K562 (cell line): ENCODE measurements around the gene CHCHD1. TPM values are rescaled to one million over a fixed set of nuclear protein-coding genes. Genes with fewer than 3 reads are reported as not detected.
A peak's percentile ranks its signal among the peaks of the same experiment; 100 is the strongest.

Source experiments
- EHMT2 ChIP-seq: fragments of 450-650 bp; IDR thresholded peaks from 2 replicates; pipeline ENCODE4 v1.6.1; 2018; ENCODE audit warnings: antibody characterized with exemption
- HDAC3 ChIP-seq: fragments of 450-650 bp; IDR thresholded peaks from 2 replicates; pipeline ENCODE4 v1.6.1; 2018; ENCODE audit warnings: borderline replicate concordance, mild to moderate bottlenecking, moderate library complexity; ENCODE audit not compliant: partially characterized antibody
- HMG20A ChIP-seq: fragments of 450-650 bp; formaldehyde crosslinking; conservative IDR thresholded peaks from 2 replicates; pipeline ENCODE4 v1.4.0; 2020; ENCODE audit warnings: mild to moderate bottlenecking, mixed read lengths
- IFI16 ChIP-seq: fragments of 250-450 bp; sonication (Bioruptor Pico); IDR thresholded peaks from 2 replicates; pipeline ENCODE4 v2.1.2; 2022; ENCODE audit warnings: mild to moderate bottlenecking, inconsistent platforms
- KDM5B ChIP-seq: fragments of 200-600 bp; sonication (generic); IDR thresholded peaks from 2 replicates; pipeline ENCODE4 v1.6.1; 2012; ENCODE audit warnings: low read depth, mild to moderate bottlenecking, moderate library complexity, low read length, control low read depth, inconsistent platforms; ENCODE audit not compliant: insufficient replicate concordance
- NR3C1 ChIP-seq: sonication (generic); formaldehyde crosslinking; IDR thresholded peaks from 2 replicates; pipeline ENCODE4 v1.8.1; 2022; ENCODE audit warnings: missing genetic modification reagents
- POLR2B ChIP-seq: fragments of 450-650 bp; IDR thresholded peaks from 2 replicates; pipeline ENCODE4 v1.6.1; 2018; ENCODE audit warnings: low read depth; ENCODE audit not compliant: partially characterized antibody
- PRMT5 ChIP-seq: sonication (generic); formaldehyde crosslinking; IDR thresholded peaks from 2 replicates; pipeline ENCODE4 v1.5.0; 2020; ENCODE audit warnings: missing genetic modification reagents
- PYGO2 ChIP-seq: fragments of 450-650 bp; IDR thresholded peaks from 2 replicates; pipeline ENCODE4 v1.6.1; 2016; ENCODE audit warnings: mild to moderate bottlenecking, missing genetic modification characterization, moderate library complexity, missing compliant biosample characterization
- RBM22 ChIP-seq: fragments of 200-400 bp; formaldehyde crosslinking; IDR thresholded peaks from 2 replicates; pipeline ENCODE4 v1.6.1; 2018; ENCODE audit warnings: low read length, low read depth; ENCODE audit not compliant: poor library complexity, severe bottlenecking
- SMAD3 ChIP-seq: fragments of 450-650 bp; formaldehyde crosslinking; conservative IDR thresholded peaks from 2 replicates; pipeline ENCODE4 v1.4.0; 2020; ENCODE audit warnings: mild to moderate bottlenecking
- ZKSCAN8 ChIP-seq: fragments of 200-800 bp; sonication (Bioruptor generic); IDR thresholded peaks from 2 replicates; pipeline ENCODE4 v1.6.1; 2016; ENCODE audit warnings: missing genetic modification characterization, missing compliant biosample characterization
- ZNF134 ChIP-seq: fragments of 250-450 bp; sonication (Bioruptor Pico); conservative IDR thresholded peaks from 2 replicates; pipeline ENCODE4 v1.4.0; 2020
- ZNF551 ChIP-seq: fragments of 250-450 bp; sonication (Bioruptor Pico); IDR thresholded peaks from 2 replicates; pipeline ENCODE4 v1.5.0; 2021; ENCODE audit warnings: mild to moderate bottlenecking, moderate library complexity
- ZNF589 ChIP-seq: fragments of 200-800 bp; sonication (Bioruptor generic); IDR thresholded peaks from 2 replicates; pipeline ENCODE4 v1.6.1; 2016; ENCODE audit warnings: low read depth, missing genetic modification characterization, missing compliant biosample characterization
- polyA plus RNA-seq, 8 experiments: library from polyadenylated mRNA; depleted of rRNA in 4 of 8; stranded (reverse) in 5 of 8; unstranded in 3 of 8; fragments of >200 nt; fragmentation: Nextera tagmentation in 2 of 8; fragmentation: Illumina TruSeq in 1 of 8; extraction: Ambion mirVana in 2 of 8; extraction: Trizol in 1 of 8; gene quantifications; 2 replicates each; pipeline versions ENCODE4 v1.2.1 to v1.2.3, GENCODE V29; 2011 to 2014; ENCODE audit warnings: inconsistent platforms in 1 of 8, missing spikeins in 1 of 8
- total RNA-seq, 7 experiments: library from RNA; depleted of rRNA in 6 of 7; stranded (reverse); fragments of >200 nt in 6 of 7; fragmentation: Illumina TruSeq in 2 of 7; extraction: Trizol in 2 of 7; gene quantifications; 2 replicates each; pipeline versions ENCODE4 v1.2.1 to v1.2.3, GENCODE V29; 2011 to 2021; ENCODE audit warnings: low replicate concordance in 1 of 7
- TF ChIP-seq, protein P1 (sequence below): fragments of 250-450 bp; sonication (Bioruptor Pico); IDR thresholded peaks from 2 replicates; pipeline ENCODE4 v1.4.0; 2020; ENCODE audit warnings: mild to moderate bottlenecking
- TF ChIP-seq, protein P2 (sequence below): fragments of 450-650 bp; formaldehyde crosslinking; IDR thresholded peaks from 2 replicates; pipeline ENCODE4 v1.4.0; 2020; ENCODE audit warnings: mild to moderate bottlenecking, mixed read lengths
- TF ChIP-seq, protein P3 (sequence below): fragments of 250-450 bp; sonication (Bioruptor Pico); IDR thresholded peaks from 2 replicates; pipeline ENCODE4 v1.5.0; 2022; ENCODE audit warnings: mild to moderate bottlenecking
- TF ChIP-seq, protein P4 (sequence below): IDR thresholded peaks from 3 replicates; pipeline ENCODE4 v1.6.1; 2011; ENCODE audit warnings: borderline replicate concordance, mild to moderate bottlenecking, moderate library complexity; ENCODE audit not compliant: insufficient read length; ENCODE audit errors: extremely low read depth
- TF ChIP-seq, protein P5 (sequence below): fragments of 250-450 bp; sonication (Bioruptor Pico); IDR thresholded peaks from 2 replicates; pipeline ENCODE4 v1.6.1; 2021; ENCODE audit warnings: mild to moderate bottlenecking

Gene CHCHD1
- total and polyA plus RNA-seq, 9 of the 15 experiments (the other 6 are each of a cell fraction or from before 2014, with no cell fraction given): 52.9 to 126 (median 83.4) TPM

DNA sequence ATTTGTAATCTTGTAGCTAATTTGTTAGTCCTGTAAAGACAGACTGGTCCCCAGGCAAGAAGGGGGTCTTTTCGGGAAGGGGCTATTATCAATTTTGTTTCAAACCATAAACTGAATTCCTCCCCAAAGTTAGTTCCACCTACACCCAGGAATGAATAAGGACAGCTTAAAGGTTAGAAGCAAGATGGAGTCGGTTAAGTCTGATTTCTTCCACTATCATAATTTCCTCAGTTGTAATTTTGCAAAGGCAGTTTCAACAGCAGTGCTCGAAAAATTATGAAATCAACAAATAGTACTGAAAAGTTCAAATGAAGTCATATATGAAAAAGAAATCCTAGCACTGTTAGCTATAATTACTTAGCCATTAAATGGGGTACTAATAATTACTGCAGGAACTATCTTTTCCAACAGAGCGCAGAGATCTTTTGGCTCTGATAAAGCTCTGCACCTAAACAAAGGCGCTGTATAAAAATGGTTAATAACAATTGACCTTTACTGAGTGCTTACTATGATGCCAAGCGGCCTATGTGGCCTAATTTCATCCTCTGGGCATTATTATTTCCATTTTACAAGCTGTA, 38.4 kb upstream of the CHCHD1 start (continued):
- TF ChIP-seq, protein P1, sequence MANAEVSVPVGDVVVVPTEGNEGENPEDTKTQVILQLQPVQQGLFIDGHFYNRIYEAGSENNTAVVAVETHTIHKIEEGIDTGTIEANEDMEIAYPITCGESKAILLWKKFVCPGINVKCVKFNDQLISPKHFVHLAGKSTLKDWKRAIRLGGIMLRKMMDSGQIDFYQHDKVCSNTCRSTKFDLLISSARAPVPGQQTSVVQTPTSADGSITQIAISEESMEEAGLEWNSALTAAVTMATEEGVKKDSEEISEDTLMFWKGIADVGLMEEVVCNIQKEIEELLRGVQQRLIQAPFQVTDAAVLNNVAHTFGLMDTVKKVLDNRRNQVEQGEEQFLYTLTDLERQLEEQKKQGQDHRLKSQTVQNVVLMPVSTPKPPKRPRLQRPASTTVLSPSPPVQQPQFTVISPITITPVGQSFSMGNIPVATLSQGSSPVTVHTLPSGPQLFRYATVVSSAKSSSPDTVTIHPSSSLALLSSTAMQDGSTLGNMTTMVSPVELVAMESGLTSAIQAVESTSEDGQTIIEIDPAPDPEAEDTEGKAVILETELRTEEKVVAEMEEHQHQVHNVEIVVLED (CRISPR knock-in tag): peak; percentile 77
- TF ChIP-seq, protein P2, sequence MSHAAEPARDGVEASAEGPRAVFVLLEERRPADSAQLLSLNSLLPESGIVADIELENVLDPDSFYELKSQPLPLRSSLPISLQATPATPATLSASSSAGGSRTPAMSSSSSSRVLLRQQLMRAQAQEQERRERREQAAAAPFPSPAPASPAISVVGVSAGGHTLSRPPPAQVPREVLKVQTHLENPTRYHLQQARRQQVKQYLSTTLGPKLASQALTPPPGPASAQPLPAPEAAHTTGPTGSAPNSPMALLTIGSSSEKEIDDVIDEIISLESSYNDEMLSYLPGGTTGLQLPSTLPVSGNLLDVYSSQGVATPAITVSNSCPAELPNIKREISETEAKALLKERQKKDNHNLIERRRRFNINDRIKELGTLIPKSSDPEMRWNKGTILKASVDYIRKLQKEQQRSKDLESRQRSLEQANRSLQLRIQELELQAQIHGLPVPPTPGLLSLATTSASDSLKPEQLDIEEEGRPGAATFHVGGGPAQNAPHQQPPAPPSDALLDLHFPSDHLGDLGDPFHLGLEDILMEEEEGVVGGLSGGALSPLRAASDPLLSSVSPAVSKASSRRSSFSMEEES (CRISPR knock-in tag): peak; percentile 60
- no peak for TF ChIP-seq HDAC3
- no peak for TF ChIP-seq EHMT2
- TF ChIP-seq POLR2B: no peak
- peak; percentile 96 for TF ChIP-seq ZKSCAN8 (CRISPR knock-in tag)
- peak; percentile 98 for TF ChIP-seq PYGO2 (tag)
- TF ChIP-seq, protein P3, sequence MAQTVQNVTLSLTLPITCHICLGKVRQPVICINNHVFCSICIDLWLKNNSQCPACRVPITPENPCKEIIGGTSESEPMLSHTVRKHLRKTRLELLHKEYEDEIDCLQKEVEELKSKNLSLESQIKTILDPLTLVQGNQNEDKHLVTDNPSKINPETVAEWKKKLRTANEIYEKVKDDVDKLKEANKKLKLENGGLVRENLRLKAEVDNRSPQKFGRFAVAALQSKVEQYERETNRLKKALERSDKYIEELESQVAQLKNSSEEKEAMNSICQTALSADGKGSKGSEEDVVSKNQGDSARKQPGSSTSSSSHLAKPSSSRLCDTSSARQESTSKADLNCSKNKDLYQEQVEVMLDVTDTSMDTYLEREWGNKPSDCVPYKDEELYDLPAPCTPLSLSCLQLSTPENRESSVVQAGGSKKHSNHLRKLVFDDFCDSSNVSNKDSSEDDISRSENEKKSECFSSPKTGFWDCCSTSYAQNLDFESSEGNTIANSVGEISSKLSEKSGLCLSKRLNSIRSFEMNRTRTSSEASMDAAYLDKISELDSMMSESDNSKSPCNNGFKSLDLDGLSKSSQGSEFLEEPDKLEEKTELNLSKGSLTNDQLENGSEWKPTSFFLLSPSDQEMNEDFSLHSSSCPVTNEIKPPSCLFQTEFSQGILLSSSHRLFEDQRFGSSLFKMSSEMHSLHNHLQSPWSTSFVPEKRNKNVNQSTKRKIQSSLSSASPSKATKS (CRISPR knock-in tag): peak; percentile 85; the same call in 1 of the 2 replicates
- TF ChIP-seq ZNF551 (CRISPR knock-in tag): peak; percentile 84
- TF ChIP-seq, protein P4, sequence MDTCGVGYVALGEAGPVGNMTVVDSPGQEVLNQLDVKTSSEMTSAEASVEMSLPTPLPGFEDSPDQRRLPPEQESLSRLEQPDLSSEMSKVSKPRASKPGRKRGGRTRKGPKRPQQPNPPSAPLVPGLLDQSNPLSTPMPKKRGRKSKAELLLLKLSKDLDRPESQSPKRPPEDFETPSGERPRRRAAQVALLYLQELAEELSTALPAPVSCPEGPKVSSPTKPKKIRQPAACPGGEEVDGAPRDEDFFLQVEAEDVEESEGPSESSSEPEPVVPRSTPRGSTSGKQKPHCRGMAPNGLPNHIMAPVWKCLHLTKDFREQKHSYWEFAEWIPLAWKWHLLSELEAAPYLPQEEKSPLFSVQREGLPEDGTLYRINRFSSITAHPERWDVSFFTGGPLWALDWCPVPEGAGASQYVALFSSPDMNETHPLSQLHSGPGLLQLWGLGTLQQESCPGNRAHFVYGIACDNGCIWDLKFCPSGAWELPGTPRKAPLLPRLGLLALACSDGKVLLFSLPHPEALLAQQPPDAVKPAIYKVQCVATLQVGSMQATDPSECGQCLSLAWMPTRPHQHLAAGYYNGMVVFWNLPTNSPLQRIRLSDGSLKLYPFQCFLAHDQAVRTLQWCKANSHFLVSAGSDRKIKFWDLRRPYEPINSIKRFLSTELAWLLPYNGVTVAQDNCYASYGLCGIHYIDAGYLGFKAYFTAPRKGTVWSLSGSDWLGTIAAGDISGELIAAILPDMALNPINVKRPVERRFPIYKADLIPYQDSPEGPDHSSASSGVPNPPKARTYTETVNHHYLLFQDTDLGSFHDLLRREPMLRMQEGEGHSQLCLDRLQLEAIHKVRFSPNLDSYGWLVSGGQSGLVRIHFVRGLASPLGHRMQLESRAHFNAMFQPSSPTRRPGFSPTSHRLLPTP: no peak
- TF ChIP-seq NR3C1 (CRISPR knock-in tag): no peak
- TF ChIP-seq SMAD3 (CRISPR knock-in tag): peak; percentile 98
- TF ChIP-seq IFI16 (CRISPR knock-in tag): peak; percentile 93
- TF ChIP-seq KDM5B: no peak
- TF ChIP-seq PRMT5 (CRISPR knock-in tag): no peak
- TF ChIP-seq HMG20A: peak; percentile 86; the same call in 1 of the 2 replicates
- TF ChIP-seq ZNF589 (CRISPR knock-in tag): peak; percentile 99
- TF ChIP-seq ZNF134: peak; percentile 87
- TF ChIP-seq, protein P5, sequence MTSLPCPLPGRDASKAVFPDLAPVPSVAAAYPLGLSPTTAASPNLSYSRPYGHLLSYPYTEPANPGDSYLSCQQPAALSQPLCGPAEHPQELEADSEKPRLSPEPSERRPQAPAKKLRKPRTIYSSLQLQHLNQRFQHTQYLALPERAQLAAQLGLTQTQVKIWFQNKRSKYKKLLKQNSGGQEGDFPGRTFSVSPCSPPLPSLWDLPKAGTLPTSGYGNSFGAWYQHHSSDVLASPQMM (CRISPR knock-in tag): peak; percentile 70; the same call in 1 of the 2 replicates
- no peak for TF ChIP-seq RBM22
